ENCODE data around the gene TNNT3.

Gene TNNT3

DNA sequence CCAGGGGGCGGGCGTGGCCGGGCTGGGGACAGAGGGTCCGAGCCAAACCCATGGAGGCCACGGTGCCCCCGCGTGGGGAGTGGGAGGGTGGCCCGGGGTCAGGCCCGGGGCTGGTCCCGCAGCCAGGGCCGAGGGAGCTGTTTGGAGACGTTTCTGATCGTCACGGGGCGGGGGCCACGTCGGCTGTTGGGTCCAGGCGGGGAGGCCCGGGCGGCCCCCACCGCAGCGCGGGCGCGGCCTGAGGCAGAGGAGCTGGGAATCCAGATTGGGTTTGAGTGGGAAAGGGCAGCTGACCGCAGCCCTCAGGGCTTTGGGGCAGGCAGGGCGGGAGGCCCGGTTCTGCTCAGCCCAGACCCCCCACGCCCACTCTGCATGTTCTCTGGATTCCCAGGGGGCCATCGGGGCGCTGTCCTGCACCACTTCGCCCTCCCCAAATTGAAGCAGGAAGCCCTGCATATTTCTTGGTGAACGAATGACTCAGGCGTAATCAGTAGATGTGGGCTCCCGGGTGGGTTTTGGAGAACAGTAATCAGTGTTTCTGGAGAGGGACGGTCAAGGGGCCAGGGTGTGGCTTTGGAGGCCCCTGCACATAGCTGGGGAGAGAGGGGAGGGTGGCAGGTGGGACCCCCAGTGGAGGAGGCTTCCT is 28.2 kb downstream of the TNNT3 start:
- DNase-seq (ENCODE audit: low read depth): no peak
- H3K4me3 ChIP-seq (ENCODE audit: low read depth, low read length): no peak overlapping the region
- TF ChIP-seq, protein P1, sequence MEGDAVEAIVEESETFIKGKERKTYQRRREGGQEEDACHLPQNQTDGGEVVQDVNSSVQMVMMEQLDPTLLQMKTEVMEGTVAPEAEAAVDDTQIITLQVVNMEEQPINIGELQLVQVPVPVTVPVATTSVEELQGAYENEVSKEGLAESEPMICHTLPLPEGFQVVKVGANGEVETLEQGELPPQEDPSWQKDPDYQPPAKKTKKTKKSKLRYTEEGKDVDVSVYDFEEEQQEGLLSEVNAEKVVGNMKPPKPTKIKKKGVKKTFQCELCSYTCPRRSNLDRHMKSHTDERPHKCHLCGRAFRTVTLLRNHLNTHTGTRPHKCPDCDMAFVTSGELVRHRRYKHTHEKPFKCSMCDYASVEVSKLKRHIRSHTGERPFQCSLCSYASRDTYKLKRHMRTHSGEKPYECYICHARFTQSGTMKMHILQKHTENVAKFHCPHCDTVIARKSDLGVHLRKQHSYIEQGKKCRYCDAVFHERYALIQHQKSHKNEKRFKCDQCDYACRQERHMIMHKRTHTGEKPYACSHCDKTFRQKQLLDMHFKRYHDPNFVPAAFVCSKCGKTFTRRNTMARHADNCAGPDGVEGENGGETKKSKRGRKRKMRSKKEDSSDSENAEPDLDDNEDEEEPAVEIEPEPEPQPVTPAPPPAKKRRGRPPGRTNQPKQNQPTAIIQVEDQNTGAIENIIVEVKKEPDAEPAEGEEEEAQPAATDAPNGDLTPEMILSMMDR (IDR thresholded peaks at IDR 0.05; ENCODE audit: insufficient read depth, low read depth, low read length, missing control alignments): no peak

DNA sequence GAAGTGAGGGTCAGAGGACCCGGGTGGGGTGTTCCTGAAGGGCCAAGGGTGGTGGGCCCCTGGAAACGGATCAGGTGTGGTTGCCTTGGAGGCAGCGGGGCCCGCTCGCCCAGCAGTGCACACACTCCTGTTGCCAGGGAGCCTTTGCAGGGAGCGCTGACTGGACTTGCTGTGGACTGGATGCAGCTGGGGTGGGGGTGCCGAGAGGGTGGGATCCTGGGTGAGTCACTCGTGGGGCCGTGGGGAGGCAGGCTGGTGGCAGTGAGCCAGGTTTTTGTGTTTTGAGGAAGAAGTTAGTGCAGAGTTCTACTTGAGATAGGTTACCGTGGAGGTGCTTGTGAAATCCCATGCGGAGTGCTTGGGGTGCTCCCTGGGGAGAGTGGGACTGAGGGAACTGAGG is 28.9 kb downstream of the TNNT3 start:
- TF ChIP-seq, protein P1 (IDR thresholded peaks at IDR 0.05; ENCODE audit: insufficient read depth, low read depth, low read length, missing control alignments): no peak
- no peak overlapping the region for H3K4me3 ChIP-seq (ENCODE audit: low read depth, low read length)
- DNase-seq (ENCODE audit: low read depth): no peak

DNA sequence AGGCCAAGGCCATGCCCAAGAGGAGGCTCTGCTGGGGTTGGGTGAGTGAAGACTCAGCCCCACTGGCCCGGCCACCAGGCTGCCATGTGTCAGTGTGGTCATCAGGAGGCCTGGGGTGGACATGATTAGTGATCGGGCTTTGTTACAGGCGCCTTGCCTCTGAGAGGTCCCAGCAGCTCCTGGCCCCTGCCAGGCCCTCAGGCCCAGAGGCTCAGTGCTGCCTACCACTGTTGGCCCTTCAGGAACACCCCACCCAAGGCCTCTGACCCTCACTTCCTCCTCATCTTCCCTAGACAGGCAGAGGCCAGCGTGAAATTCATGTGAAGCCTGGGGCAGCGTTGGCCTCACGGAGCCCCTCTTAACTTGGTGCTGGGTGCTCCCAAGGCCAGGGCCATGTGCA is 29.8 kb downstream of the TNNT3 start:
- TF ChIP-seq, protein P1 (IDR thresholded peaks at IDR 0.05; ENCODE audit: insufficient read depth, low read depth, low read length, missing control alignments): no peak
- DNase-seq (ENCODE audit: low read depth): no peak
- H3K4me3 ChIP-seq (ENCODE audit: low read depth, low read length): no peak overlapping the region

DNA sequence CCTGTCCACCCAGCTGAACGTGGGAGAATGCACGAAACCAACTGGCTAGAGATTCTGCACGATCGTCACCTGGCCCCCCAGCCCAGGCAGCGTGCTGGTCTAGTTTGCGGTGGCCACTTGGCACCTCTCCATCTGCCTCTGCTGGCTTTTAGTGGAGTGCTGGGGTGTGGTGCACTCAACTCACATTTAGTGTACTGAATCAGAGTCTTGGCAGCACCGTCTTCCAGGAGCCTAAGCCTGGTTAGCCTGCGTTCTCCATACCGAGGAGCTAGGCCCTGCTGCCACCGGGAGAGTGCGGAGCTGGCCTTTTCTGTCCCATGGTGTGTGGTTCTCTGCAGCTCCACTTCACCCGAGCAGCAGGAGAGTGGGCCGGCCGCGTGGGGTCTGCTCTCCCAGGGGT is 30.4 kb downstream of the TNNT3 start:
- DNase-seq (ENCODE audit: low read depth): no peak
- TF ChIP-seq, protein P1 (IDR thresholded peaks at IDR 0.05; ENCODE audit: insufficient read depth, low read depth, low read length, missing control alignments): no peak

DNA sequence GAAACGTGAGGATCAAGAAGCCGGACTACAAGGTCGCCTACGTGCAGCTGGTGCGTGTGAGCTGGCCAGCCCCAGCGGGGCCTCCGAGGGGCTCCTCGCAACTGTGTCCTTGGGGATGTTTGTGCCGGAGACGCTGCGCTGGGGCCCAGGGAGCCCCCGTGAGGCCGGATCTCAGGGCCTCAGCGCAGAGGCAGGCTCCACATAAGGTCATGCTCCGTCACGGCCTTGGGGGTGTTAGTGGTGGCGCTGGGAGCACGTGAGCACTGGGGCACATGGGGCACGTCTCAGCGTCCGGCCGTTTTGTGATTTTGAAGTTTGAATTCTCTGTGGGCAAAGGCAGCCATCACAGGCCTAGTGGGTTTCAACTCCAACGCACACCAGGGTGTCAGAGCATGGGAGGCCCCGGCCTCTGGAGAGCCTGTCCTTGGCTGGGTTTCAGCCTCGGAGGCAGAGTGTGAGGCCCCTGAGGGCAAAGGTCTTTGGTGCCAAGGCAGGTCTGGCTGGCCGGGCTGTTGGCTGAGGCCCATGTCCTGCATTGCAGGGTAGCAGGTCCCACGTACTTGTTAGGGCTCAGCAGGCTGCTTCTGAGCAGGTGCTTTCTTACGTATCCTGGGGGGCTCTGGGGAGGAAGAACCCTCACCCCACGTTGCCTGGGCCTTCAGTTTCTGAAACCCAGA is 33.4 kb downstream of the TNNT3 start:
- TF ChIP-seq, protein P1 (IDR thresholded peaks at IDR 0.05; ENCODE audit: insufficient read depth, low read depth, low read length, missing control alignments): no peak
- H3K4me3 ChIP-seq (ENCODE audit: low read depth, low read length): no peak overlapping the region

More for the DNA sequence above, 30.4 kb downstream of the TNNT3 start:
- no peak overlapping the region for H3K4me3 ChIP-seq (ENCODE audit: low read depth, low read length)

DNA sequence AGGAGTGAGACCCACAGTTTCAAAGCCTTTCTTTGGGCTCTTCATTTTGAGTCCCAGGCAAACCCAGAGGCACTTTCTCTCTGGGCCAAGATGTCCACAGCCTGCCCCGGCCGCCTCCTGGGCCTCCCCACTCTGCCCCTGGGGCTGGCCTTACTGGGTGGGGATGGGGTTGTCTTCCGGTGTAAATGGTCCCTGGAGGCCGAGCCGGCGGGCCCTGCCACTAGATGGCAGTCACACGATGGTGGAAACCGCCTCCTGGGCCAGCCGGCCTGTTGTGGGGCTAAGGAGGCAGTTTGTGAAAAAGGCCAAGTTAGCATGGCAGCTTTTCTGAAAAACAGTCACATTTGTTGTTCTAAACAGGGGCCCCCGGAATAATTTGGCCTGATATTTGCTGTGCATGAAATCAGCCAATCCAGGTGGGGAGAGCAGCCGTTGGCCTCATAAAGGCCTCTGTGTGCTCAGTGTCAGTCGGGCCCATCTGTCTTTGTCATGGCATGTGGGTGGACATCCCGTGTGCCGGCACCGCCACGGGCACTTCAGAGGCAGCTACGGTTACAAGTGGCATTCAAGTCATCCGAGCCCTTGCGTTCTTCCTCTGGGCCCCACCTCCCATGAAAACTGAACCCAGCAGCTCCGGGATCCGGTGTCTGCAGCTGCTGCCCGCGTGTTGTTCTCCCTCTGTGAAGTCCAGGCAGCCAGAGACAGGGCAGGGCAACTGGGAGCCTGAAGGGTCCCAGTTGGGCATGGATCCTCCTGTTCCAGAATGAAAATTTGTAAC is 34.2 kb downstream of the TNNT3 start:
- DNase-seq (ENCODE audit: low read depth): no peak
- TF ChIP-seq, protein P1 (IDR thresholded peaks at IDR 0.05; ENCODE audit: insufficient read depth, low read depth, low read length, missing control alignments): no peak
- H3K4me3 ChIP-seq (ENCODE audit: low read depth, low read length): no peak overlapping the region

More for the DNA sequence above, 33.4 kb downstream of the TNNT3 start:
- no peak for DNase-seq (ENCODE audit: low read depth)
